Activated CD4-positive, alpha-beta T cell treated with anti-CD3 and anti-CD28 coated beads, Interleukin-10, Interleukin-2, amounts not matched to agents 100 ng/mL and 50 ng/mL, durations not matched to agents 16 hours and 8 hours (primary cell): Measurements from ENCODE around the gene MYT1.
"Not testable (repeated sequence)": the region's sequence is repeated elsewhere in the genome, so short reads cannot be mapped to it uniquely, and the experiment has no call there.

Experiments used
- DNase-seq: peaks from one replicate; pipeline ENCODE4 v3.0.0-alpha.2; 2020

Gene MYT1

DNA sequence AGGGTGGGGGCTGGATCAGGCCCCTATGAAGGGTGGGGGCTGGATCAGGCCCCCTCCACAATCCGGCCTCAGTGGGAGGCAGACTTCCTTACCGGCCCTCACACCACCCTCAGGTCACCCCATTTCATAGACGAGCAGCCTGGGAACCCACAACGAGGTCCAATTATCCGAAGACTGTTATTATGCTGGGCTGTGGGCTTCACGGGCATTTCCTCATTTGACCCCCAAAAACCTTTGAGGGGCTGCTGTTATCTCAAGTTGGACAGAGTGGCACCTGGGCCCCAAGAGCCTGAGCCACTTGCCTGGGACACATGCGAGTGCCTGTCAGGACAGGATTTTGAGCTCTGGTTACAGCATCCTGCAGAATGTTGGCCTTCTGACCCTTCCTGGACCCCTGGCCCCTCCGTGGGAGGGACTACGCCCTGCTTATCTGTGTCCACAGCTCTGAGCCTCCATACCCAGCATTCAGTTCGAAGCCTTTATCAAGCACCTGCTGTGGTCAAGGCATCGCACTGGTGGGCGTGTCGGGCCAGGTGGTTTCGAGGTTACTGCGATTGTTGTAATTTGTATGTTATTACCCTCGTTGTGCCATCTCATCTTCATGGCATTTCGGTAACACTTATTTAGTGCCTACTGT, 56.8 kb downstream of the MYT1 start:
- no peak for DNase-seq

DNA sequence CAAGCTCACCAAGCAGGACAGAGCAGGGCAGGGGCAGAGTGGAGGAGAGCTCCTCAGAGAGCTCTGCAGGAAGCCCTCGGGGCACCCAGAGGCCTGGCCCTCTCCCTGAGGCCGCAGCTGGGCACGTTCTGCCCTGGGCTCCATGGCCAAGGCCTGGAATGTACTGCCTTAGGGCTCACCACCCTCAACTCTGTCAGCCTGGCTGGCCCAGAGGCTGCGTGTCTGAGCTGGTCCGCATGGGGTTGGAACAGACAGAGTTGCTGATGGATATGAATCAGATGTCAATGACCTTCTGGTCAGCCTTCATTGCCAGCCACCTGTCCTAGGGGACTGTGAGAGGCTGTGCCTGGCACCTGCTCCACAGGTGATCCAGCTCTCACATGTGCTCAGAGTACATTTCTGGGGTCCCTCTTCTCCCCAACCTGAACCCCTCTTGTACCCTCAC, 58.1 kb downstream of the MYT1 start:
- no peak for DNase-seq

DNA sequence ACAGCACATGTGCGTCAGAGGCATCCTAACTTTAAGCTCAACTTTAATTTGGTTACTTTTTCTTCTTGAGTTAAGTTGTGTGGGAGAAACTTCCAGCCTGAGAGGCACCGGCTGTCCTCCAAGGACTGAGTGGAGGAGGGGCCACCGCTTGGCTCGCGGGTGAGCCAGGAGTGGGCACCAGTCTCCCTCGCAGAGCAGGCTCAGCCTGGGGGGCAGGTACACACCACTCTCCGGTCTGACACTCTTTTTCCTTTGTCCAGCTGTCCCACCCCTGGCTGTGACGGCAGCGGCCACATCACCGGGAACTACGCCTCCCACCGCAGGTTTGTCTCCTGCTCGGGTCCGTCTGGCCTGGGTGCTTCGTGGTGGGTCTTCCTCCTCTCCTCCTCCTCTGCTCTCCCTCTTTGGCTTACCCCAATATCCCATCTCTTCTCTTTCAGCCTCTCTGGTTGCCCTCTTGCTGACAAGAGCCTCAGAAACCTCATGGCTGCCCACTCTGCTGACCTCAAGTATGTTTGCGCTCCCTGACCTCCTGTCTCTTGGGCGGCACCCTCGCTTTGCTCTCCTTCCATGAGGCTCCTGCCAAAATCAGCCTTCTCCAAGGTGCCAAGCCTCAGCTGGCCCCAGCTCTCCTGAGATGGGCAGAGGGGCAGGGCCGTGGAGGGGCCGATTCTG, 58.7 kb downstream of the MYT1 start:
- no peak for DNase-seq

DNA sequence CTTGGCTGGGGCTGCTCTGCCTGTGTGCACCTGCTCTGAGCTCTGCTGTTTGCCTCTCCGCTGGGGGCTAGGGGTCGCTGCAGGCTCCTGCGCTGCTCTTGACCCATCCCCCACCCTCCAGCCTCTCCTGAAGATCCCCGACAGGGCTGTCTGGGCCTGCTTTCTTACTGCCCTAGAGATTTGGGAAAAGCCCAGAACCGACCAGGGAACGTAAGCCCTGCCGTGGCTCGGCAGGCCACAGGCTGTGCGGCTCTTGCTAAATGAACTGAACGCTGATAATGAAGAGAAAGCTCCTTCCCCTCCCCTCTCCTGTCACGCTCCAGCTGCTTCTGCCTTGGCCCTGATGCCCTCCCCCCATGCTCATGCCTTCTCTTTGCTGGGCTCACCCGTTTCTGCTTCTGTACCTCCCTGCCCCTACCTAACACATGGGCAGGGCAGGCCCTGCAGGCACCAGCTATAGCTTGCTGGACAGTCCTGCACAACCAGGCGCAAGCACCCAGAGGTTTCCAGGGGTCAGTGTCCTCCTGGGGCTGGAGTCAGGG, 59.3 kb downstream of the MYT1 start:
- DNase-seq = no peak

DNA sequence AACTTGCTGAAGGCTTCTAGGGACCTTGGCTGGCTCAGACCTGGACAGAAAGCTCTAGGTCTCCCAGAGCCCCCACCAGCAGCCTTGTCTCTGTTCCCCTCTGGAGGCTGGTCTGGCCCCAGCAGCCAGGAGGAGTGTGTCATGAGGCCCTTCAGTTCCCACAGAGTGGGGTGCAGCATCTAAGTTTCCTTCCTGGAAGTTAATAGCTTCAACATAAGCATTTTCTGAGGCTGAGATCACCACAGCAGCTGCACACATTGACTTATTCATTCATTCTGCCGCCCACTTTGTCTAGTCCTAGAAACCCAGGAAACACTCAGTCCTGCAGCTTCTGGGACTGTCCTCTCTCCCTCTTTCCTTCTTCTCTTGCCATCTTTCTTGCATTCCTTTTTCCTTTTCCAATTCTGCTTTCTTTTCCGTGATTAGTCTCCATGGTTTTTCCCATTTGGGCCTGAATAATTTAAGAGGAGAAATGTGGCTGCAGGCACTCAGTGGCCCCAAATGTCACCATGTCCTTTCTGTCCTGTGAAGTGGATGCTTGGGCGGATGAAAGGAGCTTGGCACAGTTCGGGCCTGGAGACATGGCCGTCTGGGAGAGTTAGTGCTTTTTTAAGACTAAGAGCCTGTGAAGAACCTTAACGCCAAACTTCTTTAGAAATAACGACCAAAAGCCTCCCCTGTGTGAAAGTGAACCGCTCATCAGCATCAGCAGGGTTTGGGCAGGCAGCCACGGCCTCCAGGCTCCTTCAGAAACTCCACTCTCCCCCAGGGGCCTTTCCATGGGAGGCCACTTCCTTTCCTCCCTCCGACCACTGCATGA, 60.3 kb downstream of the MYT1 start:
- no peak for DNase-seq

DNA sequence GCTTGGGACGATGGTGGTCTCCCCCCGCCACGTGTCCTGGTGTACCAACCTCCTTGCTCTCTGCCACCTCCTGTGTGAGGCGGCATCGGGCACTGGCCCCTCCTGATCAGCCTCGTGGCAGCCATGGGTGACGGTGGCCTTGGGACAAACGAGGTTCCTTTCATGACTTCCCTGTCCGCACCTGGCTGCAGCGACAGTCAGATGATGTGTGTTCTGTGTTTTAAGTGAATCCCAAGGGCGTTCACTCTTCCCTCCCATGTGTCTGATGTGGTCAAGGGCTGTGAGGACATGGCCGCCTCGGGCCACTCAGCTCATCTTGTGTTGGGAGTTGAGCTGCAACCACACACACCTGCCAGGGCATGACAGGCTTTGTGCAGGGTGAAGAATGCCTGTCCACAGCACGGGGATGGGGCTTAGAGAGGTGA, 60.9 kb downstream of the MYT1 start:
- DNase-seq = no peak

DNA sequence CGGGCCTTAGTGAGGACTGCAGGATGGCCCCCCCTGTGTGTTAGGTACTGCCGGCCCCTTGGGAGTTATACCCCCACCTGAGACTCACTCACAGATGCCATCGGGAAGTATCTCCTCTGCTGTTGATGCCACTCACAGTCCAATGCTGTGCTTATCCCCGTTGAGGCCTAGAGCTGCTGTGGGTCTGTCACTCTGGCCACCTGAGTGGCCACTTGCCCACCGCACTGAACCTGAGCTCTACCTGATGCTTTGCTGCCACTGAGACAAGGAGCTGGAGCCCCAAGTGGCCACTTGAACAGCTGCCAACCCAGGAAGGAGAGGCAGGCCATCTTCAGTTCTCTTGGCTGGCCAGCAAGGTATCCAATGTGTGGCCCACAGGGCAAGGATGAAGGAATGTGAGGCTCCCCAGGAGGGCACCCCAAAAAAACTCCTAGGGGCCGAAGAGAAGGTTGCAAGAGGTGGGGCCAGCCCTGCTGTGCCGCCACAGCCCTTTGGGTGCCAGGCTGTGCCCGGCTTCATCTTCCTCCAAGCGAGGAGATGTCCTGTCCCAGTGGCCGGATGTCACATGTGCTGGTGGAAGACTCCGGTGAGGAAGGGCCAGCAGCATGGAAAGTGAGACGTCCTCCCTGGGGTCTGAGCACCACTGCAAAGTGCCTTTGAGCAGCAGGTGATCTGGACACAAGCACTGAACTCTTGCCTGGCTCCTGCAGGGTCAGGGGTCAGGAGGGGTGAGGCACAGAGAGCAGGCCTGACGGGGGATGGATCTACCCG, 61.8 kb downstream of the MYT1 start:
- DNase-seq = no peak

DNA sequence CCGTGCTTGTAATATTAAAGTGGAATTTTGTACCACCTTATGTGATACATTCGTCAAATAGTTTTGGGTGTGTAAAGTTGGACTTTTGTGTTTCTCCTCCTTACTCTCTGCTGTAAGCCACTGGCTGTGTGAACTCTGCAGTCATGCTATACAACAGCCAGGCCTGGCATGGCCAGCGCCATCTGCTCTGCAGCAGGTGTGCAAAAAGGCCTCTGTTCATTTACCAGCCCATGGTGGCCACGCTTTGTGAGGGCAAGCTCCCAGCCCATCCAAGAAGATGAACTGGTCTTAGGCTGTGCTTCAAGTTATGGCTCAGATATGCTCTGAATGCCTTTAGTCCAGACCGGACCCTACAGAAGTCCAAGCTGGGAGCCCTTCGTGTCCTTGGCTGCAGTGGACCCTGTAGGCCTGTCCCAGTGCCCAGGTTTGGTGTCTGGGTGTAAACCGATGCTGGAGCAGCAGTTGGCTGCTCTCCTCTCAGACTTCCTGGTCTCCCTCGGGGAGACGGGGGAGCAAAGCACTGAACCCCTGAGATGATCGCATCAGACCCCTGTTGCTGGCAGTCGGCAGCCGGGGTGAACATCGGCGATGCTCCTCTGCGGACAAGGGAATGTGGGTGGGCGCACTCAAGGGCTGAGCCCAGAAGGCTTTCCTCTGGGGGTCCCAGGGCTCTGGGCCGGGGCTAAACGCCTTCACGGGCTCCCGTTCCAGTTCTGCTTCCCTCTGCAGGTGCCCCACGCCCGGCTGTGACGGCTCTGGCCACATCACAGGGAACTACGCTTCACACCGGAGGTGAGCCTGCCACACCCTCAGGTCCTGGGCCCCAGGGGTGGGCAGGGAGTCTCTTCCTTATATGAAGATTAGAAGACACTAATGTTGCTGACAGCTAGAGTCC, 62.7 kb downstream of the MYT1 start:
- no peak for DNase-seq

DNA sequence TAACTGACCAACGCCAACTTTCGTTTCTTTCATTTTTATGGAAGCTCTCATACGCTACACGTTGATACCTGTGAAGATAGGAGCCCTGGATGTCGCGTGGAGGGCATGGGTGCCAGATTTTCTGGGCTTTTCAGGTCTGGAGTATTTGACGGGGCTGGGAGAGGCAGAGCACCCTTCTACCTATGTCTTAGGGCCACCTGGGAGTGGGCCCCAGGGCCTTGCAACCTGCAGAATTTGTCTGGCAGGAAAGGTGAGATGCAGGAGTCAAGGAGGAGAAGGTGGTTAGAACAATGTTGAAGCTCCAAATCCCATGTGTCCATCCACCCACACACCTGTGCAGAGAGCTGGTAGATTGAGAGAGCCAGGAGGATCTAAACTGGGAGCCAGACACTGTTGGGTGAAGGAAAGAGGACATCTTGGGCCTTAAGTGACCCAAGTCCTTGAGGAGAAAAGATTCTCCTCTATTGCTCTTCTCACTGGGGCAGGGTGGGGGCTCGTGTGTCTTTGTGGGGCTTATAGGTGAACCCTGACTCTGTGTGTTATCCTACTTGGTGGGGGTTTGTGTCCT, 63.9 kb downstream of the MYT1 start:
- no peak for DNase-seq

DNA sequence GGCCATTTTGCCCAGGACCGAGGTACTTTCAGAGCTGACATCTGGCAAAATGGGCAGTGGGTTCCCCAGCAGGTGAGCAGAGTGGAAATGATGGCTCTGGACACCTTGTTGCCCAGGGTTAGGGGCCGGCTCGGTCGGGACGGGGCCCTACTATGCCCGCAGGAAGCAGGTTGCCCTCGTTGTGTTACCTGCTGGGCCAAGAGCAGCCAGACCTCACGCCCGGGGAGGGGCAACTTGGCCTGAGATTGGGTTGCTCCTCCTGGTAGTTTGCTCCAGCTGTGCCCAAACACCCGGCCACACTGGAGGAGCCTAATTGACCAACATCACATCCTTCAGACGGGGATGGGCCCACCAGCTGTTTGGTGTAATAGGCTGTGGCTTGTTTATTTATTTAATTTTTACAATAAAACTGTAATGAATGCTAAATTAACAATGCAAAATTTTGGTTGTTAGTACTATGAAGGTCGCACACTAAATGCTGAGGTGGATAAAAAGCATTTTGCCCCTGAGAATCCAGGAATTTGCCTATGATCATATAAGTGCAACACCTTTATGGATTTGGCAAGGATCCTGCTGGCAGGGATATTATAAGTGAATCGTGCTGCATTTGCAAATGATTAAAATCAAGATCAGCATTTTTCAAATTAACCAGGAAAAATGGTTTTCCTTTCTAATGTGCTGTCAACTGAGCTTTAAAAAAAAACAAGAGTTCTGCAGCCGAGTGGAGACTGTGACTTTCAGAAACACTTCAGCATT, 64.7 kb downstream of the MYT1 start:
- no peak for DNase-seq

DNA sequence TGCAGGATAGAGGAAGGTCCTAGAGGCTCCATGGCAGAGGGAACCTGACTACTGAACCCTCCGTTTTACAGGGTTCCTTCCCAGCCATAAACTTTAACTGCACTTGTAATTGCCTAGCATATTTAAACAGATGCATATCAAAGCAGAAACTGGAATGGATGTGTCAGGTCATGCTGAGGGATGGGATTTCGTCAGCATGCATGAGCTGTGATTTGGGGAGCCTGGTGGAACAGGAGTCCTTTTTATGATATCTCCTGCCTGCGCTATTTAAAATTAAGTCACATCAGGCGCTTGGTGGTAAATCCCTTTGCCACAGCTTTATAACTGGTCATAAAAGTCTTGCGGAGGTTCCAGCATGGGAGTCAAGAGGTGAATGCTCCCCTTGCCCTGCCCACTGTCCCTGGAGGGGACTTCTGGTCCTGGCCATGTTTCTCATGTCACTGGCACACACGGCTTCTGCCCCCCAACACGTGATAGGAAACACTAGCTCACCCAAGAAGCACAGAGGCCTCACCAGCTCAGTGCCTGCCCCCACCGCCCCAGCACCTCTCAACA, 65.3 kb downstream of the MYT1 start:
- no peak for DNase-seq

DNA sequence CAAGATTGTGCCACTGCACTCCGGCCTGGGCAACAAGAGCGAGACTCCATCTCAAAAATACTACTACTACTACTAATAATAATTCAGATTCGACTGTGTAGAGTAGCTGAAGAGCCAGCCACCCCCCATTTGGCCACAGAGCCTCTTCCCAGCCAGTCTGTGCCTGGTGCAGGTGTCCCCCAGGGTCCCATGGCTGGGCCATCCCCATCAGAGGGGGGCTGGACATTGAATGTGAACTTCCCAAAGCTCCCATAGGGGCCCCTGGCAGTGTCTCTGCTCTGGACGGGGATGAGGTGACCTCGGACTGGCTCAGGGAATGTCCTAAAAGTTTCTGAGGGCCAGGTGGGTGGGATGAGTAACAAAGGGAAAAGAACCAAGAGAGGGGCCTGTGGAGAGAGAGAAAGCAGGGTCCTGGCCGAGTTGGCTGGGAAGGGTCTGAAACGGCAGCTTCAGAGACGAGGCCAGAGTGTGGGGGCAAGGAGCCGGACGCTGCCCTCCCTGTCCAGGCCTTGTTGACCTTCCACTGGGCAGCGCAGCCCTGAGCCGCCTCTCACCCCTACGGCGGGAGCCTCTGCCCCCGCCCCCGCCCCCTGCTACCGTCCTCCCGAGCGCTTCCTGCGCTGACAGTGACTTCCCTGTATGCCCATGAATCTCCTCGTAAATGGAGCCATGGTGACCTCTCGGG, 66.4 kb downstream of the MYT1 start:
- no peak for DNase-seq

DNA sequence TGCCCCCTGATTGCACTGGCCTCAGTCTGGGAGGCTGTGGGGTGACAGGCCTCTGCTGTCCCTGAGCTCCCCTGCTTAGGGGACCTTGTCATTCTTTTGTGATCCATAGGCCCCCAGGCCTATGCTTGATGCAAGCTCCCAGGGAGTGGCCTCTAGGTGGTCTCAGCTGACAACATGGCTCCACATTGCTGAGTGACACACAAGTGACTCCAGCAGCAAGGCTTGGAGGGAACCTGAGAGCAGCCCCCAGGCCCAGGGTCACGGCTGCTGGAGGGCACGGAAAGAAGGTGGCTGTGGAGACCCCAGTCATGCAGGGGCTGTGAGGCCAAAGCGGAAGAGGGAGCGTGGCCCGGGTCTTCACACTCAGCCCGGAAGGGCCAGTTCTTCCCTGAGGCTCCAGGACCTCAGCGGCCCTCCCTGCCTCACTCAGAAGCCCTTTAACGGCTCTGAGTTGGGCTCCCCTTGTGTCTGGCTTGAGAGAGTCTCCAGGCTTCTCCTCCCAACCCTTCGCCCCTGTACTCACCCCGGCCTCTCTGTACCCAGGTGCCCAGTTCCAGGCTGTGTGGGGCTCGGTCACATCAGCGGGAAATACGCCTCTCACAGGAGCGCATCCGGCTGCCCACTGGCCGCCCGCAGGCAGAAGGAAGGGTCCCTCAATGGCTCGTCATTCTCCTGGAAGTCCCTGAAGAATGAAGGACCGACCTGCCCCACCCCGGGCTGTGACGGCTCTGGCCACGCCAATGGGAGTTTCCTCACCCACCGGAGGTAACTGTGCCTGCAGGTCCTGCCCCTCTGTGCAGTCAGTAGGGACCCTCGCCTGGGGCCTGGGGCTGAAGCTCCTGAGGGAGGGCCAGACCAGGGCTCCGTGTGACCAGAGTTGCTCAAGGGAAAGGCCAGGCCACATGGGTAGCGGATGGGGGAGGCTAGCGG, 67.6 kb downstream of the MYT1 start:
- no peak for DNase-seq

DNA sequence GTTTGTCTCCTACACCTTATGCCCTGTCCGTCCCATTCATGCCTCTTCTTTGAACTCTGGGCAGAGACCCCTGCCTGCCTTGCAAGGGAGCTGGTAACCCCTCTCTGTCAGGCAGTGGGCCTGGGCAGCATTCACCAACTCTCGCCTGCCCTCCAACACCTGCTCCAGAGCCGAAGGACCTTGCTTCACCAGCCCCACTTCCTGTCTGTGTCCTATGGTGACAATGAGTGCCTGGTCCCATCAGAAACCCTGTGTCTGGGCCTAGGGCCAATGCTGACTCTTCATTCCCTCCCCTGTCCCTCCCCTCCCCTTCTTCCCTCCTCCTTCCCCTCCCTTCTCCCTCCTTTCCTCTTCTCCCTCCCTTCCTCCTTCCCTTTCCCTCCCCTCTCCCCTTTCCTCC, 68.5 kb downstream of the MYT1 start:
- DNase-seq = no peak

DNA sequence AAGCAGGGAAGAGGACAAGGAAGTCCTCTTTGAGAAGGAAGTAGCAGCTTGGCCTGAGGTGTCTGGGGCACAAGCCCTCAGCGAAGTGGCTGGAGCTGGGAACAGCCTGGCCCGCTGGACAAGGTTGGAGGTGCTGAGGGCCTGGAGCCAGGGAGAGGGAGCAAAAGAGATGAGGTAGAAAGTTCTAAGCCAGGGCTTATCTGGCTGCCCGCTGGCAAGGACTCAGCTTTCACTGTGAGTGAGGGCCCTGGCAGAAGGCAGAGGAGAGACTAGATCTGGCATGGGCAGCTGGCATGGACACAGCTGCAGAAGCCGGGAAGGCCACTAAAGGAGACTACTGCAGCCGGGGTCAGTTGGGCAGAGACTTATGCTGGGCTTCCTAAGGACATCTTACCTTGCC, 69.5 kb downstream of the MYT1 start:
- DNase-seq = no peak

DNA sequence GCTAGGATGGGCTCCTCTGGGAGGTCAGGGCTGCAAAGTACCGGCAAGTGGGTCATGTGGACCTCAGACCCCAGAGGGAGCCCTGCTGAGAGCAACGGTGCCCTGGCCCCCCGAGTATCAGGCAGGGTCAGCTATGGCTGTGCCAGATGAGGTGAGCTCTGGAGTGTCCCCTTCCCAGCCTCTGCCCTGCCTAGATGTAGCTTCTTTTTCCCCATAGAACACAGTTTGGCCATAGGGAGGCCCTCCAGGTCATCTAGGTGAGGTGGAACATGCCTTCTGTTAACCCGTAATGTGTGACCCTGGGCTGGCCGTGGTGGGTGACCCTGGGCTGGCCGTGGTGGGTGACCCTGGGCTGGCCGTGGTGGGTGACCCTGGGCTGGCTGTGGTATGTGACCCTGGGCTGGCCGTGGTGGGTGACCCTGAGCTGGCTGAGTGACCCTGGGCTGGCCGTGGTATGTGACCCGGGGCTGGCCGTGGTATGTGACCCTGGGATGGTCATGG, 70.1 kb downstream of the MYT1 start:
- no peak for DNase-seq

DNA sequence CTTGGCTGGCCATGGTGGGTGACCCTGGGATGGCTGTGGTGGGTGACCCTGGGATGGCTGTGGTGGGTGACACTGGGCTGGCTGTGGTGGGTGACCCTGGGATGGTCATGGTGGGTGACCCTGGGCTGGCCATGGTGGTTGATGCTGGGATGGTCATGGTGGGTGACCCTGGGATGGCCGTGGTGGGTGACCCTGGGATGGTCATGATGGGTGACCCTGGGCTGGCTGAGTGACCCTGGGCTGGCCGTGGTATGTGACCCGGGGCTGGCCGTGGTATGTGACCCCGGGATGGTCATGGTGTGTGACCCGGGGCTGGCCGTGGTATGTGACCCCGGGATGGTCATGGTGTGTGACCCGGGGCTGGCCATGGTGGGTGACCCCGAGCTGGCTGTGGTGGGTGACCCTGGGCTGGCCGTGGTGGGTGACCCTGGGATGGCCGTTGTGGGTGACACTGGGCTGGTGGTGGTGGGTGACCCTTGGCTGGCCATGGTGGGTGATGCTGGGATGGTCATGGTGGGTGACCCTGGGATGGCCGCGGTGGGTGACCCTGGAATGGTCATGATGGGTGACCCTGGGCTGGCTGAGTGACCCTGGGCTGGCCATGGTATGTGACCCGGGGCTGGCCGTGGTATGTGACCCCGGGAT, 70.8 kb downstream of the MYT1 start:
- not testable (repeated sequence) for DNase-seq
